DLD1 (cell line): ENCODE measurements around the gene TRPM6.
"Not testable (repeated sequence)": the region's sequence is repeated elsewhere in the genome, so short reads cannot be mapped to it uniquely, and the experiment has no call there.

Source experiments
- in situ Hi-C: cut with HindIII; loops from 2 replicates; pipeline ENCODE4 v1.10.0; 2017; ENCODE audit warnings: low sequenced_read_pairs

Gene TRPM6, protein sequence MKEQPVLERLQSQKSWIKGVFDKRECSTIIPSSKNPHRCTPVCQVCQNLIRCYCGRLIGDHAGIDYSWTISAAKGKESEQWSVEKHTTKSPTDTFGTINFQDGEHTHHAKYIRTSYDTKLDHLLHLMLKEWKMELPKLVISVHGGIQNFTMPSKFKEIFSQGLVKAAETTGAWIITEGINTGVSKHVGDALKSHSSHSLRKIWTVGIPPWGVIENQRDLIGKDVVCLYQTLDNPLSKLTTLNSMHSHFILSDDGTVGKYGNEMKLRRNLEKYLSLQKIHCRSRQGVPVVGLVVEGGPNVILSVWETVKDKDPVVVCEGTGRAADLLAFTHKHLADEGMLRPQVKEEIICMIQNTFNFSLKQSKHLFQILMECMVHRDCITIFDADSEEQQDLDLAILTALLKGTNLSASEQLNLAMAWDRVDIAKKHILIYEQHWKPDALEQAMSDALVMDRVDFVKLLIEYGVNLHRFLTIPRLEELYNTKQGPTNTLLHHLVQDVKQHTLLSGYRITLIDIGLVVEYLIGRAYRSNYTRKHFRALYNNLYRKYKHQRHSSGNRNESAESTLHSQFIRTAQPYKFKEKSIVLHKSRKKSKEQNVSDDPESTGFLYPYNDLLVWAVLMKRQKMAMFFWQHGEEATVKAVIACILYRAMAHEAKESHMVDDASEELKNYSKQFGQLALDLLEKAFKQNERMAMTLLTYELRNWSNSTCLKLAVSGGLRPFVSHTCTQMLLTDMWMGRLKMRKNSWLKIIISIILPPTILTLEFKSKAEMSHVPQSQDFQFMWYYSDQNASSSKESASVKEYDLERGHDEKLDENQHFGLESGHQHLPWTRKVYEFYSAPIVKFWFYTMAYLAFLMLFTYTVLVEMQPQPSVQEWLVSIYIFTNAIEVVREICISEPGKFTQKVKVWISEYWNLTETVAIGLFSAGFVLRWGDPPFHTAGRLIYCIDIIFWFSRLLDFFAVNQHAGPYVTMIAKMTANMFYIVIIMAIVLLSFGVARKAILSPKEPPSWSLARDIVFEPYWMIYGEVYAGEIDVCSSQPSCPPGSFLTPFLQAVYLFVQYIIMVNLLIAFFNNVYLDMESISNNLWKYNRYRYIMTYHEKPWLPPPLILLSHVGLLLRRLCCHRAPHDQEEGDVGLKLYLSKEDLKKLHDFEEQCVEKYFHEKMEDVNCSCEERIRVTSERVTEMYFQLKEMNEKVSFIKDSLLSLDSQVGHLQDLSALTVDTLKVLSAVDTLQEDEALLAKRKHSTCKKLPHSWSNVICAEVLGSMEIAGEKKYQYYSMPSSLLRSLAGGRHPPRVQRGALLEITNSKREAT (N-terminal part only)

DNA sequence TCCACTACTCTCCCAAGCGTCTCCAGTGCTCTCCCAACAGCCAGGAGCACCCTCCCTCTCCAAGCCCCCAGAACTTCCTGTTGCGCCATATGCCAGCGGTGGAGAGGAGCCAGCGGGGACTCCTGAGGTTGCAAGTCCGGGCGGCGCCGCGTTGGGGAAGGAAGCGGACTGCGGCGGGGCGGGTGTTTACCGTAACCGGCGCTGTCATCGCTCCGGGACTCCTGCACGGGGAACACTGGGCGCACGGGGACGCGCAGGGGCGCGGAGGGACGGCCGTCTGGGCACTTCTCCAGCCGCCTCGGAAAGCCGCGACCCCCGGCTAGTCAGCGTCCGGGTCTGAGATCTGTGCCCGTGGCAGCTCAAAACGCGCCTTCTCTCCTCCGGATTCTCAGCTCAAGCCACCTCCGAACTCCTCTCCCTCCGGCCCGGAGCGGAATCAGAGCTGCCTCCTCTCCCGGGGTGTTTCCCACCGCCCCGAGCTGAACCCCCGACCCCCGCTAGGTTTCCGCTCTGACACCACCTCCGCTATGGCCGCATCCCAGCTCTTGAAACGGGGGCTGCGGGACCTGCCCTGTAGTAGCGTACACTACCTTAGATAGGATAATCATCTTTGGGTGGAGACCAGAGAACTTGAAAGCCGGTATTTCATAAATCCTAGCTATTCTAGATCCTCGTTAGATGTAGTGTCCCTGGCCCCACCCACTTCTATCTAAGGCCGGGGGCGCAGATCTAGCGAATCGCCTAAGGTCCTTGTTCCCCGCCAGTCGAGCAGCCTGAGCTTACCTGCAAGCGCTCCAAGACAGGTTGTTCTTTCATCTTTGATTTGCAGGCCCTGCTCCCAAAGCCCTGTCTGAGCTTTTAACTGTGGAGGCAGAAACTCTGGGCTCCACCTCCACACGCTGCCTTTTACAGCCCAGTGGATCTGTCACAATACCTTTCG lies at the start of gene TRPM6:
TRPM6 (minus strand) TSS at position 881 of the 940 bp plus-strand sequence; CDS start at position 816, 65 bp downstream.
- in situ Hi-C loops: no loop called here

DNA sequence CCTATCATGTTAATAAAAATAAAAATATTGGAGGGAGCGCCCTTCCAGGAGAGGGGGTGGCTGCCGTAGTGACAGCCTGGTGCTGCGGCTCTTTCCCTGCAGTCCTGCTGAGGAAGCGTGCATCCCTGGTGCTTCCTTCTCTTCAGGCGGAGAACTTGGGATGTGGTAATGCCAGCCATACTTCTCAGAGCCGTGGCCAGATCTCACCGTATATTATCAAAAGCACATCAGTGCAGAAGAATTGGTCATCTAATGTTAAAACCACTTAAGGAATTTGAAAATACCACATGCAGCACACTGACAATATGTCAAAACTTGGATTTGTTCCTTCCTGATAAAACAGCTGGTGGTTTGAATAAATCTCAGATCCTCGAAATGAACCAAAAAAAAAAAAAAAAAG lies 47.3 kb upstream of the TRPM6 start:
- in situ Hi-C loops: no loop called here

DNA sequence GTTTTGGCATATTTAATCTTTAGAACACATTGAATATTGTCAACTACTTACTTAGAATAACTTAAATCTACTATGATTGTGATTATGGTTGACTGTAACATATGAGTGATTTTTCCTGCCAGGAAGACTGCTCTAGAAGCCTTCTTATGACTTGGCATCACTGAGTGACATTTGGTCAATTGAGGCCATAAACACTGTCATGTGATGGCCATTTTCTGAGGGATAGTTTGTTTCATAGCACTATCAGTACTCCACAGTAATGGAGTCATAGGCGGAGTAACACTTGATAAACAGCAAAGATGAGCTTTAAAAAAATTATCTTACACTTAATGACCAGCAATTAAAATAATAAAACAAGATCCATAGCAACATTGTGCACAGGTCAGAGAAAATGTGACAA lies 34.0 kb upstream of the TRPM6 start:
- in situ Hi-C loops: no loop called here

DNA sequence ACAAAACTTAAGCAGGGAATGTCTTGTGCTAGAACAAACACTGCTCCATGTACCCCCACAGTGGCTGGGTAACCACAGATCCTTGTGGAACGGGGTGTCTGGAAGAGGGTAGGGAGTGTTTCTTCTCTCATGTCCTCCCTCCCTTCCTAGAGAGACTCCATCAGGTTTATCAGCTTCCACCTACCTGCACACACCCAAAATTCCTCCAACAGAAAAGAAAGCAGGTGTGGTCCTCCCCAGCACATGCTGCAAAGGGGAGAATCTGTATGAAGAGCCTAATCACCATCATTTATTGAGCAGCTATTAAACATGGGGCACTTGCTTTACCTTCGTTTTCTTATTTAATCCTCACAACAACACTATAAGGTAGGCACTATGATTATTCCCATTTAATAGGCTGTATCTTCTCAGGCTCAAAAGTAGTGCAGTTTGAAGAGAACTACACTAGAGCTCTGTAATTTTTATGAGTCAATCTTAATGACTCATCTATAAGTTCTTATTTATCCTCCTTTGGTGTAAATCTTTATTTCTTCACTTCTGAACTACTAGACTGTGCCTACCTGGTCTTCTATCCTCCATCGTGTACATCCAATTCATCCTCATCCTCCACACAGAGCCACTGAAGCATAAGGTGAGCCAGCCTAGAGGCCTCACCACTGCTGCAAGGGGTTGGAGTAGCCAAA lies 33.4 kb upstream of the TRPM6 start:
- in situ Hi-C loops: no loop called here

DNA sequence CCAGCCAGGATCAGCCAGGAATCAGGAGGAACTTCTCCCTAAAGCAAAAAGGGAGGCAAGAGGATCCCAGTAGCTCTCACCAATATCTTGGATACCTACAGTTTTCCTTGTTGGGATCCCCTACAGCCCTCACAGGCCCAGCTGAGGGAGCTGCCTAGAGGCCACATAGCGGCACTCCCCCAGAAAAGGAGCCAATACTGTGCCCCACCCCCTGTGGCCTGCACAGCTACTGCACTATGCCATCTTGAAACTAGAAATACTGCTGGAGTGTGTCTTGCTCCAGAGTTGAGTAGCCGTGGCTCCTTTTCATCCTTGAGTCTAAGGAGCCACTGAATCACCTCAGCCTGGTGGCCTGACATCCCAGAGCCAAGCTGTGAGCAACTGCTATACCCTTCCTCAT lies 22.3 kb upstream of the TRPM6 start:
- in situ Hi-C loops: no loop called here

DNA sequence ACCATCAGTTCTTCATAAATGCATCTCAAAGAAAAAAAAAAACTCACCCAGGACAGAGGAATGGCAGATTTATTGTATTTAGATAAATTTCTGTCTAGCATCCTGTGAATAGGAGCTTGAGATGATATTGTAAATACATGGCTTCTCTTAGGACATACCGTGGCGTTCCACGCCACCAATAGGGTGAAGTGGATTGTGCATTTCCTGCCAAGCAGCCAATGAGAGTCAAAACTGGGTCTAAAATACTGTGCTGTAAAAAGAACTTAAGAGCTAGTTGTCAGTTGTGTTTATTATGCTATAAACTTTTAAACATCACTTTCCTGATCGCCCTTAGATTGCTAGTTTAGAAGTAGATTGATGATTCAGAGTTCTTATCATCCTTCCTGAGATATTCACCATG lies 20.9 kb upstream of the TRPM6 start:
- in situ Hi-C loops: no loop called here

DNA sequence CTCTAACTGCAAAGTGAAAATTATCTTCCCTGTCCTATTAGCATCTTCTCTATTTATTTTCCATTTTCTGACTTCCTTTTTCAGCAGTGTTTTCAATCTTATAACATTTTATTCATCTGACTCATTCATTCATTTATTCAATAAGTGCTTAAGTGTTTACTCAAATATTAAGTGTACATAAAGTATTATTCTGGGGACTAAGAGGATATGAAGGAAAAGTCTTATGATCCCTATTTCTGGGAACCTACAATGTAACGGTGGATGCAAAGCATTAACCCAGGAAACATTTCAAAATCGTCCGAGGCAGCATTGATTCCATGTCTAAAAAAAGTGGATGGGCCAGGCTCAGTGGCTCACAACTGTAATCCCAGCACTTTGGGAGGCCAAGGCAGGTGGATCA lies 19.4 kb upstream of the TRPM6 start:
- in situ Hi-C loops: no loop called here

DNA sequence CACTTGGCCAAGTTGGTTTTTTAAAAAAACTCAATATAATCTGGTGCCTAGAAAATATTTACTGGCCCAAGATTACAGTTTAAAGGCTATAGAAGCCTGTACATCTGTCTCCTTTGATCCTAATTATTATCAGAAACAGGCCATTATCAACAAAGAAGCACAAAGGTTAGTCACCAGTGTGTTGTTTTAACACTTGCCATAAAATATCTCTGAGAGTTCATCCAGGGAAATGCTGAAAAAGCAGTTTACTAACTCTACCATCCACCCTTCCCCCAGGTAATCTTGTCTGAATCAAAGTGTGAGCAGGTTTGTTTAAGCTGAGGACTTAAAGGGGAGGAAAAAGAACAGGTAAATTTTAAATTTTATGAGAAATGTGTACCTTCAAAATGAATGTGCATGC lies 13.3 kb upstream of the TRPM6 start:
- in situ Hi-C loops: no loop called here

DNA sequence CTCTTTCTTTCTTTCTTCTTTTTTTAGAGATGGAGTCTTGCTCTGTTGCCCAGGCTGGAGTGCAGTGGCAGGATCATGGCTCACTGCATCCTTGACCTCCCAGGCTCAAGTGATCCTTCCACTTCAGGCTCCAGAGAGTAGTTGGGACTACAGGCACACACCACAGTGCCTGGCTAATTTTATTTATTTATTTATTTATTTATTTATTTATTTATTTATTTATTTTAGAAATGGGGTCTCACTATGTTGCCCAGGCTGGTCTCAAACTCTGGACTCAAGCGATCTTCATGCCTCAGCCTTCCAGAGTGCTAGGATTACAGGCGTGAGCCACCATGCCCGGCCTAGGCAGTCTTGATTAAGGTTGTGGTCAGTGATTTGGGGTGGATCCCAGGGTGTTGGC lies 728 bp upstream of the TRPM6 start:
- in situ Hi-C loops: not testable (repeated sequence)

DNA sequence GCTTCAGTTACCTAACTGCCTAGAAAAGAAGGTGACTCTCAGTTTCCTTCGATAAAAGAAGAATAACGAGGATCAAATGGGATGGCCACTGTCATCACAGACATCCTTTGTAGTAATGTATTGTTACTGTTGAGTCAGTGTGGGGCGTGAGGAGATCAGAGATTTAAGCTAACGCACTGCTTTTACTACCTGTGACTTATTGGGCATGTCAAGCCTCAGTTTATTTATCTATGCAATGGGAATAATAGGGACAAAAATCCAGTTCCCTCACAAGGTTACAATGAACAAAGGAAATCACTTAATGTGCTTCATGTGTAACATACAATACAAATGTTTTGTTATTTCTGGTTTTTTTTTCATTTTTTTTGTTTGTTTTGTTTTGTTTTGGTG lies 255 bp upstream of the TRPM6 start:
- in situ Hi-C loops: no loop called here

DNA sequence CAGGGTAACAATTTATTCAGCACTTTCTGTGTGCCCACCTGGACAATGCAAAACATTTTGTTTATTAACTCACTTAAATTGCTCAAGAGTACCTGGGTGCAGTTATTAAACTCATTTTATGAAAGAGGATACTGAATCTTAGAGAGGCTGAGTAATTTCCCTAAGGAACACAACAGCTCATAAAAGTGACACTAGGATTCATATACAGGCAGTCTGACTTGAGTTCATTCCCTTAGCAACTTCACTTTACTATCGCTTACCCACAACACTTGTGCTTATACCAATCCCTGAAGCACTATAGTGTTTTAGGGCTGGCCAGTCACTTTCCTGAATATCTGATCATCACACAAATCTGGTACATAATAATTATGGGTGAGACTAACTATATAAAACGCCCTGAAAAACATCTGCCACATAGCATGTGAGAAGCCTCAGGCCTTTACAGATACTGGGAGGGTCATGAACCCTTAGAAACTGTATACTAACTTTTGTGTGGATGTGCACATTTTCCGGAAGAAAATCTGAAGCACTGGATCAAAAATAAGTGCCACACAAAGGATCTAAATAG lies 11.3 kb downstream of the TRPM6 start:
- in situ Hi-C loops: no loop called here

DNA sequence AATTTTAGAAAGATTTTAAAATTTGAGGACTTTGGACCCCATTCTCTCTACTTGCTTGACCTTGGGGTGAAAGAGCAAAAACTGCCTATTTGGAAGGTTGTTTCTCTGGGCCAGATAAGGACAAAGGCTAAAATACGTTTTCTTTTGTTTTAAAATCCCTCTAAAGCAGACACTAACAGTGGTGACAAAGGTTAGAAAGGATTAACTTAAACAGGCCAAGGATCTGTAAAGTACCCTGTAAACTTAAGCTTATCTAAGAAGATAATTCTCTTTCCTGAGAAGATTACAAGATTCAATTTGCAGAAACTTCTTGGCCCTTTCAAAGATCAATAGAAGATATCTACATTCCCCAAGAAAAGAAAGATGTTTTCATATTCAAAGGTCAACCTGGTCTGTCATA lies 12.1 kb downstream of the TRPM6 start:
- in situ Hi-C loops: no loop called here

DNA sequence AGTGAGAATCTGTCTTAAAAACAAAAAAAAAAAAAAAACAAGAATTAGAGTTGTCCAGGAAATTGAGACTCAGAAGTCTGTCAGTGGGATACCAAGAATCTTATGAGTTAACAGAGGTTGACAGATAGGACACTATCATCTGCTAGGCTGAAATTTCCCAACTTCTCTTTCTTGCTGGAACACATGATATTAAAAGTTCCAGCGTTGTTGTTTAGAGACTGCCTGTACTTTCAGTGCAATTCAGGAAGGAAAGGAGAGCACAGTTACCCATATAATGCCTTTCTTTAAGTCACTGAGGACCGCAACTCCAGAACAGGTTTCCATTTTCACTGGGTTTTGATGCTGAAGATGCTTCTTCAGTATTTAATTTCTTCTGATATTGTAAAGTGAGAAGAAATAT lies 13.5 kb downstream of the TRPM6 start:
- in situ Hi-C loops: no loop called here

DNA sequence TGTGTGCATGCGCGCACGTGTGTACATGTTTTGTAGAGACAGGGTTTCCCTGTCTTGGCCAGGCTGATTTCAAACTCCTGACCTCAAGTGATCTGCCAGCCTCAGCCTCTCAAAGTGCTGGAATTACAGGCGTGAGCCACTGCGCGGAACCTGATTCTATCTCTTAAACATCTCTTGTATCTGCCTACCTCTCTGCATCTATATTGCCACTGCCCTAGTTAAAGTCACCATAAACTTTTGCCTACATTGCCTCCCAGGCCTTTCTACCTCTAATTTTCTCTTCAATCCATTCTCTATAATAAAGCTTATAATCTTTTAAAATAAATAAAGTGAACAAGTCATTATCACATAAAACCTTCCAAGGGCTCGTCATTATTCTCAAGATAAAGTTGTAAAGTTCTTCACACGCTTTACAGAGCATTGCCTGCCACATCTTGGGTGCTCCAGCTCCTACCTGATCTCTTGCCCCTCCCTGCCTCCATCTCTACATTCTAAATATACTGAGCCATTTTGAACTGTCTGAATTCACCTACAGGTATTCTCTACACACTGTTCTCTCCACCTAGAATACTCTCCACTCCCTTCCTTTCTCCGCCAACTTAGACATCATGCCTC lies 15.0 kb downstream of the TRPM6 start:
- in situ Hi-C loops: no loop called here

DNA sequence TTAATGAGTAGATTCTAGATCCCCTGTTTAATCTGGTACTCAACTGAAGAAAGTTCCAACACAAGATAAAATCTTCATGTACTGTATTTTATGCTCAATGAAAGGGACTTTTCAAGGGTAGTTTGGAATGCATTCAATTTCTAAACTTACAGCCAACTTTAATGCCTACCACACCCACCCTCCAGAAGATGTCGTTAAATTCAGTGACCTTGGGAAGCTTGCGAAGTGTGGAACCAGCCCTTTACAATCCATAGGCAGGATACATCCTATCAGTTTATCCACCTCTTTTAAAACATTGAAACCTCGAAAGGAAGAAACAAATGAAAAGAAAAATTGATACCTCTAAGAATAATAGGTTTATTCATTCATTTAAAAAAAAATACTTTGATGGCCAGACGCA lies 20.2 kb downstream of the TRPM6 start:
- in situ Hi-C loops: no loop called here

DNA sequence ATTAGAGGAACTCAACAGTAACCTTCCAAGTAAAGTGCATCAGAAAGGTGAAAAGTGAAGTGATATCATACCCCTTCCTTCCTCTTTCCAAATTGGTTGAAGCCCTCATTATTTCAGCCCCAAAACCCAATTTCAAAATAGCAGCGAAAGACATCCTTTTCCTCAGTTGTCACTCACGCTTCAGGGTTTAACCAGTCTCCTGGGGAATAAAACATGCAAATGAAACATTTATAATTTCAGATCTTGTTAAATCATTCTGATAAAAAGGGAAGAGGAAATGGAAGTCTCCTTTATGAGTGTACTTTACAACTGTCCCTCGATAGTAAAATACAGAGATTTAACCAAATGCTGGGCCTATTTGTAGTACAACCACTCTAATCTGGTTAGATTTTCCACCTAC lies 22.5 kb downstream of the TRPM6 start:
- in situ Hi-C loops: no loop called here

DNA sequence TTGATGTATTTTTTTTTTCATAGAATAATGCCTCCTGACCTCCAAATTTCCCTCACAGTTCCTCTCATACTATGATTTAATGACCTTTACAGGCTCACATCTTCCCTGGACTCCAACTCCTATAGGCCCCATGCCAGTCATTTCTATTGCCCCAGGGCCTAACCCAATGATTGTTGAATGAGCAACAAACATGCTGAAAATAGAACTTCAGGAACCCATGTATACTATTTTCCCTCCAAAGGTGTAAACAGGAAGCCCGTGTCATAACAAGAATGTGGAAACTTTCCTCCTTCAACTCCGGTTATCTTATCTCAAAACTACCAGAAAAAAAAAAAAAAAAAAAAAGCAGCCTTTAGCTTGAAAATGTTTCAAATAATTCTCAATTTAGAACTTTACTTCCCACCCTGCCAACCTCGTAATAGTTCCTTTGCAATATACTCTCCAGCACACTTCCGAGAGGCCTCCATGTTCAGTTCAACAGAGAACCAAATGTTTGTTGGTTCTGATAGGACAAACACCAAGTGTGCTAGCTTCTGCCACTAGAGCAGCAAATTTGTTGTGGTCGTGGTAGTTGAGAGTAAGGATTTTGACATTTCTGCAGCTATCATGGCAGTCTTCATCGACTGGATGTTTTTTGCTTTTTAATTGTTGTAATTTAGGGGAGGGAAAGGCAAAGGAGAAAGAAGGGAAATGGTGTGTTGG lies 25.8 kb downstream of the TRPM6 start:
- in situ Hi-C loops: no loop called here

DNA sequence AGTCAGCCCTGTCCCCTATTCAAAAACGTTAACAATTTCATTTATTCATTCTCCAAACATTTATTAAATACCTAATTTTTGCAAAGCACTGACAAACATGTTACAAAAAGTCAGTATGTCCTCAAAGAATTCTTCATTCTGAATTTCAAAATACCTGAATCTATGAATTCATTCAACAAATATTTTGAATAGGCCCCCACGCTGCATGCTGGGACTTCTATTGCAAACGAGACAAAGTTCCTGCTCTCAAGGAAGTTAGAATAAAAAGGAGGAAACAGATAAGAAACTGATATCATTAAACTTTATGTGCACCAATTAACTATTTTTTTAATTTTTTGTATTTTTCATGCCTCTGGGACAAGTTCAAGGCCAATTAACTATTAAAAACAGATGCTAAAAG lies 26.6 kb downstream of the TRPM6 start:
- in situ Hi-C loops: no loop called here
